ENCODE measurements around the gene ATXN7L1.

ATXN7L1 gene

GRCh38 chr7:105642264-105642663 is 234.1 kb downstream of the ATXN7L1 start:
- no peak for TF ChIP-seq NFIC (IDR thresholded peaks at IDR 0.05)
- no peak for TF ChIP-seq FOXM1 (IDR thresholded peaks at IDR 0.05; ENCODE audit: borderline replicate concordance, low read depth)
- no peak for TF ChIP-seq ZBTB7A (IDR thresholded peaks at IDR 0.05; ENCODE audit: low read depth)
- no peak for TF ChIP-seq TCF12 (IDR thresholded peaks at IDR 0.05; ENCODE audit: low read depth)
- TF ChIP-seq RAD21 (IDR thresholded peaks at IDR 0.05; ENCODE audit: low read depth), result no peak
- no peak for TF ChIP-seq CEBPB (IDR thresholded peaks at IDR 0.05)
- no peak for TF ChIP-seq REST (IDR thresholded peaks at IDR 0.05; ENCODE audit: low read depth)
- no peak for TF ChIP-seq EGR1 (IDR thresholded peaks at IDR 0.05)
- TF ChIP-seq TEAD4 (IDR thresholded peaks at IDR 0.05), result no peak
- no peak for TF ChIP-seq MAX (IDR thresholded peaks at IDR 0.05)
- TF ChIP-seq EP300 (IDR thresholded peaks at IDR 0.05; ENCODE audit: borderline replicate concordance), result no peak

GRCh38 chr7:105640956-105641810 is 235.2 kb downstream of the ATXN7L1 start:
- TF ChIP-seq YY1 (IDR thresholded peaks at IDR 0.05; ENCODE audit: low read depth), result no peak
- TF ChIP-seq NFIC (IDR thresholded peaks at IDR 0.05), result no peak
- no peak for TF ChIP-seq TEAD4 (IDR thresholded peaks at IDR 0.05)
- no peak for TF ChIP-seq REST (IDR thresholded peaks at IDR 0.05; ENCODE audit: low read depth)
- TF ChIP-seq EP300 (IDR thresholded peaks at IDR 0.05; ENCODE audit: borderline replicate concordance), result no peak

GRCh38 chr7:105639667-105640493 is 236.5 kb downstream of the ATXN7L1 start:
- TF ChIP-seq TEAD4 (IDR thresholded peaks at IDR 0.05) (no peak), ZBTB7A (IDR thresholded peaks at IDR 0.05; ENCODE audit: low read depth) (no peak), NFIC (IDR thresholded peaks at IDR 0.05) (no peak), TAF1 (IDR thresholded peaks at IDR 0.05; ENCODE audit: low read depth) (no peak; the same call in 1 of the 2 replicates), YY1 (IDR thresholded peaks at IDR 0.05; ENCODE audit: low read depth) (no peak), TCF12 (IDR thresholded peaks at IDR 0.05; ENCODE audit: low read depth) (no peak), RAD21 (IDR thresholded peaks at IDR 0.05; ENCODE audit: low read depth) (no peak), CREB1 (IDR thresholded peaks at IDR 0.05; ENCODE audit: low read depth) (no peak), MAX (IDR thresholded peaks at IDR 0.05) (no peak), EGR1 (IDR thresholded peaks at IDR 0.05) (no peak), FOXM1 (IDR thresholded peaks at IDR 0.05; ENCODE audit: borderline replicate concordance, low read depth) (no peak), REST (IDR thresholded peaks at IDR 0.05; ENCODE audit: low read depth) (no peak), CEBPB (IDR thresholded peaks at IDR 0.05) (no peak), USF1 (IDR thresholded peaks at IDR 0.05) (no peak), EP300 (IDR thresholded peaks at IDR 0.05; ENCODE audit: borderline replicate concordance) (no peak)

- no peak; the same call in 1 of the 2 replicates for TF ChIP-seq TCF12 (IDR thresholded peaks at IDR 0.05; ENCODE audit: low read depth)
- TF ChIP-seq EP300 (IDR thresholded peaks at IDR 0.05; ENCODE audit: borderline replicate concordance), result no peak
- no peak; the same call in 1 of the 2 replicates for TF ChIP-seq TEAD4 (IDR thresholded peaks at IDR 0.05)
- no peak for TF ChIP-seq USF1 (IDR thresholded peaks at IDR 0.05)
- no peak for TF ChIP-seq RAD21 (IDR thresholded peaks at IDR 0.05; ENCODE audit: low read depth)
These were observed 237.4 kb downstream of the ATXN7L1 start for GRCh38 chr7:105638902-105639495.

All from Ishikawa (cell line).